ENCODE results near the gene SEMA4C.

The SEMA4C gene

DNA sequence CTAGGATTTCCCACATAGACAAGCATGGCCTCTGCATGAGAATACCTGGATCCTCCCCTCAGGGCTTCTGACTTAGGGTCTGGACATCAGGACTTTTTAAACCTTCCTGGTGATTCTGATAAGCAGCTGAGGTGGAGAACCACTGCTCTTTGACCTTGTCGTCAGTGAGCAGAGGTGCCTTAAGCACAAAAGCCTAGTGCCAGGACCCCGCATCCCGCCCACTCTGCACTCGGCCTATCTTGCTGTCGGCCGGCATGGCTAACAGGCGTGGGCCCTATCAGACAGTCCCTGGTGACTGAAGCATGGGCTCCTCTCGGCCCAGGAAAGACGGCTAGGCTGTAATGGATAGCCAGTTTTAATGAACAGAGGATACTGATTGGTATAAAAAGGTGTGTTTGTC, 32.3 kb downstream of the SEMA4C start:
- in situ Hi-C loops (cut with HindIII; ENCODE audit: low sequenced_read_pairs) = no loop called here
- TF ChIP-seq, protein P1, sequence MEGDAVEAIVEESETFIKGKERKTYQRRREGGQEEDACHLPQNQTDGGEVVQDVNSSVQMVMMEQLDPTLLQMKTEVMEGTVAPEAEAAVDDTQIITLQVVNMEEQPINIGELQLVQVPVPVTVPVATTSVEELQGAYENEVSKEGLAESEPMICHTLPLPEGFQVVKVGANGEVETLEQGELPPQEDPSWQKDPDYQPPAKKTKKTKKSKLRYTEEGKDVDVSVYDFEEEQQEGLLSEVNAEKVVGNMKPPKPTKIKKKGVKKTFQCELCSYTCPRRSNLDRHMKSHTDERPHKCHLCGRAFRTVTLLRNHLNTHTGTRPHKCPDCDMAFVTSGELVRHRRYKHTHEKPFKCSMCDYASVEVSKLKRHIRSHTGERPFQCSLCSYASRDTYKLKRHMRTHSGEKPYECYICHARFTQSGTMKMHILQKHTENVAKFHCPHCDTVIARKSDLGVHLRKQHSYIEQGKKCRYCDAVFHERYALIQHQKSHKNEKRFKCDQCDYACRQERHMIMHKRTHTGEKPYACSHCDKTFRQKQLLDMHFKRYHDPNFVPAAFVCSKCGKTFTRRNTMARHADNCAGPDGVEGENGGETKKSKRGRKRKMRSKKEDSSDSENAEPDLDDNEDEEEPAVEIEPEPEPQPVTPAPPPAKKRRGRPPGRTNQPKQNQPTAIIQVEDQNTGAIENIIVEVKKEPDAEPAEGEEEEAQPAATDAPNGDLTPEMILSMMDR (IDR thresholded peaks at IDR 0.05; ENCODE audit: low read depth, low read length) = no peak
- no peak overlapping the region for H3K4me3 ChIP-seq (ENCODE audit: low read depth, low read length)
- DNase-seq (ENCODE audit: low read depth, low spot score) = no peak

DNA sequence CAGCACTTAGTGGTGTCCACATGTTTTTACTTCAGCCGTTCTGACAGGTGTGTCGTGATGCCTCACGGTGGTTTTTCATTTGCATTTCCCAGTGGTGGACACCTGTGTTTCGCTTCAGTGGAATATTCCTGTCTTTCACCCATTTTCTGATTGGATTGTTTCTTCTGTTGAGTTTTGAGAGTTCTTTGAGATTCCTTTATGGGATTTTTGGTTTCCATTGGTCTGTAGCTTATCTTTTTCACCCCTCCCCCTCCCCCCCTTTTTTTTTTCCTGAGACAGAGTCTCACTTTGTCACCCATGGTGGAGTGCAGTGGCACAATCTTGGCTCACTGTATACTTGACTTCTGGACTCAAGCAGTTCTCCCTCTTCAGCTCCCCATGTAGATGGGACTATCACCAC, 34.0 kb downstream of the SEMA4C start:
- no peak for DNase-seq (ENCODE audit: low read depth, low spot score)
- H3K4me3 ChIP-seq (ENCODE audit: low read depth, low read length) = no peak overlapping the region
- TF ChIP-seq, protein P1 (IDR thresholded peaks at IDR 0.05; ENCODE audit: low read depth, low read length) = no peak
- in situ Hi-C loops (cut with HindIII; ENCODE audit: low sequenced_read_pairs) = no loop called here

DNA sequence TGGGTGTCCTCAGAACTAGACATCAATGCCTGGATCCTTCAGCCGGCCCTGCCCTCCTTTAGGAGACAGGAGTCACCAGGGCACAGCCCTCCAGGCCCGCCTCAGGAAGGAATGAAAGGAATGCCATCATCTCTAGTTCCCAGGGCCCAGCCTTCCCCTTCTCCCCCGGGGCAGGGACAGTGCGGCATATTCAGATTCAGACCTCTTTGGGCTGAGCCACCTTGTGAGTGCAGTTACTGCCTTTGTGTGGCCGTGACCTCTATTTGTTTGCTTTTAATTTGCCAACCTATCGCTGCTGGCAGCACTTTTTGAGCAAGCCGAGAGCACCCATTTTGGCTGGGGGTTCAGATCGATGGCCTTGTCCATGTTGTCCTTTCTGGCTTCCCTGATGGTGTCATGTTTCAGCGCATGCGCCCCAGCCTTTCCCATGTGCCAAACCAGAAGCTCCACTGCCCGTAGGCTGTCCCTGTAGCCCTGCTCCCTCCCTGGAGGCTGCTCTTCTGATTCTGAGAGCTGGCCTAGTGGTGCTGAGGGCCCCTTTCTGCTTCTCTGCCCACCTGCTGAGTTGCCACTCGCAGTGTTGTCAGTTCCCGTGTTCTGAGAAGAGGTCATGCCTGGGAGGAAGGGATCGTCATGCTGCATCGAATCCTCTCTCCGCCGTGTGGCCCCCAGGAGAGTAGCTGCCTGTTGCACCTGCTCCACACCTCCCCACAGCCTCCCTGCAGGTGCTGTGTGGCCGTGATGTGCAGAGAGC, 36.9 kb downstream of the SEMA4C start:
- in situ Hi-C loops (cut with HindIII; ENCODE audit: low sequenced_read_pairs) = no loop called here
- TF ChIP-seq, protein P1 (IDR thresholded peaks at IDR 0.05; ENCODE audit: low read depth, low read length) = no peak
- H3K4me3 ChIP-seq (ENCODE audit: low read depth, low read length) = no peak overlapping the region
- peak; percentile 15 for DNase-seq (ENCODE audit: low read depth, low spot score)

DNA sequence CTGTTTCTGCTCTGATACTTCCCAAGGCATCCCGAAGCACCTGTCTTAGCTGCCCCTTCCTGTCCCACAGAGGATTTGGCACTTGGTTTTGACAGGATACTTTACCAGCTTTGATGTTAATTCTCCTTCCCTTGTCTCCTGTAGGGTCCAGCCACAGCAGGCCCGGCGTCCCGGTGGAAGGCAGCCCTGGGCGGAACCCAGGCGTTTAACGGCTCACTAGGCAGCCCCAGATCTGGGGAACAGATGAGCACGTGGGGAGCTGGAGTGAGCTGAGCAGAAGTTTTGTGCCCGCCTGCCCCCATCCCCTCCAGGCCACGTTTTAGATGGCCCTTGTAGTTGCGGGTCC, 37.5 kb downstream of the SEMA4C start:
- in situ Hi-C loops (cut with HindIII; ENCODE audit: low sequenced_read_pairs) = no loop called here
- no peak for DNase-seq (ENCODE audit: low read depth, low spot score)
- TF ChIP-seq, protein P1 (IDR thresholded peaks at IDR 0.05; ENCODE audit: low read depth, low read length) = no peak
- H3K4me3 ChIP-seq (ENCODE audit: low read depth, low read length) = no peak overlapping the region

DNA sequence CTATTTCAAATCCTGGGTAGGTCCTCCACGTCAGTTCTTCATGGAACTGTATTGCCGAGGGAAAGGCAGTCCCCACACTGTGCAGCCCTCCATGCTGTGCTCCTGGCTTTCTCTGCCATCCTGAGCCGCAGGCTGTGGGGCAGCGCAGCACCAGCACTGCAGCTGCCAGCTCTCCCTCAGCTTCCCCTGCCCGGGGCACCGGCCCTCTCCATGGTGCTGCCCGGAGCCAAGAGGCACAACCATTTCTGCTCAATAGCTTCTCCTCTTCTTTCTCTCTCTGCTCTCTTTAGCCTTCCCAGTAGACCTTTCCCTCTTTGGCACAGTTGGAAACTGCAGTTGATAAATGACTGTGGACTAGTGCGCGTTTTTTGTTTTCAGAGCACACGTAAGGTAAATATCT, 38.2 kb downstream of the SEMA4C start:
- no peak for DNase-seq (ENCODE audit: low read depth, low spot score)
- in situ Hi-C loops (cut with HindIII; ENCODE audit: low sequenced_read_pairs) = no loop called here
- TF ChIP-seq, protein P1 (IDR thresholded peaks at IDR 0.05; ENCODE audit: low read depth, low read length) = no peak
- H3K4me3 ChIP-seq (ENCODE audit: low read depth, low read length) = no peak overlapping the region

DNA sequence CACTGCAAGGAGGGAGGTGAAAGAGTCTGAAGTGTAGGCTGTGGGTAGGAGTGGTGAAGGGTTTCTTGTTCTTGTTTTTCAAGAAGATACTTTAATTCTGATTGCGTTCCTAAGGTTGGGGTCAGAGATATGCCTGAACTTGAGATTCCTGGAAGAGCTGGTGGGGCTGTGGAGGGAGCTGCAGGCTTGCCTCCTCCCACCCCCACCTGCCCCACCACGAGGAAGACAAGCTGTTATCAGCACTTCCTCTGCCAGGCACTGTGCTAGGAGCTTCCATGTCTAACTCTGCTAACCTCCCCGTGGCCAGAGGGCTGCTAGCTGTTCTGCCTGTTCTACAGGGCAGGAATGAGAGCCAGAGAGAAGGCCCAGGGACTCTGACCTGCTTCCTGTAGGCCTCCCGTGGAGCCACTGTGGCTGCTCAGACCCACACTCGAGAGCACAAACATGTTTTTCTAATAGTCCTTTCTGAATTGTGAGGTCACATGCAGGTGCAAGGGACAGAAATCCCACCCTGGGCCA, 39.8 kb downstream of the SEMA4C start:
- DNase-seq (ENCODE audit: low read depth, low spot score) = no peak
- TF ChIP-seq, protein P1 (IDR thresholded peaks at IDR 0.05; ENCODE audit: low read depth, low read length) = no peak
- in situ Hi-C loops (cut with HindIII; ENCODE audit: low sequenced_read_pairs) = no loop called here
- H3K4me3 ChIP-seq (ENCODE audit: low read depth, low read length) = no peak overlapping the region
